GM18508 (cell line): ENCODE results near the gene RNFT2.

Experiments used
- ATAC-seq: cut with Tn5 transposase; IDR thresholded peaks from one replicate; pipeline ENCODE4 v1.9.1; 2021; ENCODE audit warnings: moderate number of reproducible peaks; ENCODE audit not compliant: insufficient read depth, unreplicated experiment

The RNFT2 gene

DNA sequence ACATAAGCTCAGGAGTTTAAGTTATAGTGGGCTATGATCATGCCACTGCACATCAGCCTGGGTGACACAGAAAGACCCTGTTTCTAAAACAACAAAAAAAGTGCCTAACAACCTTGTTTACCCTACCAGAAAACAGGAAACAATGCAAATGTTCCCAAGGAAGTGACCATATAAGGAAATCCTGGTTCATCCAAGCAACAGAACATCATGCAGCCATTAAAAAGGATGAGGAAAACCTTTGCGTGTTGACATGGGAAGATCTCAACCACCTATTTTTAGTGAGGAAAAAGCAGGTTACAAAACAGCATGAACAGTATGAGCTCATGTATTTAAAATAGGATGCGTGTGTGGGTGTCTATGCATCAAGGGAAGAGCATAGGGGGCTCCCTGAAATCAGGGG lies 129.4 kb downstream of the RNFT2 start:
- ATAC-seq, result no peak

DNA sequence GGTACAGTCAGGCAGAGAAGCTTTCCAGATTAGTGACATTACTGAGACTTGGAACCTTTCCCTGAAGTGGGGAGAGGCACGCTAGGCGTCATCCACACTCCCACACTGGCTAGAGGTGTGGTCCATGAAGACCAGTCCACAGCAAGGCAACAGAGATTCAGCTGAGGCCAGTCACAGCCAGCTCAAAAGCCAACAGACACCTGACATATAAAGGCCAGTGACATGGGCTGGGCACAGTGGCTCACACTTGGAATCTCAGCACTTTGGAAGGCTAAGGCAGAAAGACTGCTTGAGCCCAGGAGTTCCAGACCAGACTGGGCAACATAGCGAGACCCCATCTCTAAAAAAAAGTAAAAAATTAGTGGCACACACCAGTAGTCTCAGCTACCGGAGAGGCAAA lies 132.2 kb downstream of the RNFT2 start:
- no peak for ATAC-seq

DNA sequence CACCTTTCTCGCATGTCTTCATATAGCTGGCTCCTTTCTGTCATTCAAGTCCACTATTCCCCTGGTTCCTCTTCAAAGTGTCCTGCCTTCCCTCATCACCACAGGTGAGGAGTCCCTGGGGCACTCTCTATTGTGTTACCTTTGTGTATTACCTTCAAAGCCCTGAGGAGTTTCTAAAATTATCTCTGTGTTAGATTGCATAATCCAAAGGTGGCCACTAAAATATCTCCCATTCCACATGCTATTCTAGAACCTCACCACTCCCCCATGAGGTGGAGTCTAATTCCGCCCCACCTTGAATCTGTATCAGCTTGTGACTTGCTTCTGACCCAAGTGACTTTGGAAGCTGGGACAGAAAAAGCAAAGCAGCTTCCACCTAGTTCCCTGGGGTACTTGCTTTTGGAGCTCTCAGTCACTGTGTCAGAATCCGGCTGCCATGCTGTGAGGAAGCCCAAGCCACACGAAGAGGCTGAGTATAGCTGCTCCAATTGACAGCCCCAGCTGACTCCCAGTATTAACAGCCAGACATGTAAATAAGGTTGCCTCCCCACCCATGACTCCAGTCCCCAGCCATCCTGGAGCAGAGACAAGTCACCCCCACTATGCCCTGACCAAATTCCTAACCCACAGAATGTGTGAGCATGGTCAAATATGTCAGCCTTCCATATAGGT lies 136.3 kb downstream of the RNFT2 start:
- ATAC-seq, result no peak

DNA sequence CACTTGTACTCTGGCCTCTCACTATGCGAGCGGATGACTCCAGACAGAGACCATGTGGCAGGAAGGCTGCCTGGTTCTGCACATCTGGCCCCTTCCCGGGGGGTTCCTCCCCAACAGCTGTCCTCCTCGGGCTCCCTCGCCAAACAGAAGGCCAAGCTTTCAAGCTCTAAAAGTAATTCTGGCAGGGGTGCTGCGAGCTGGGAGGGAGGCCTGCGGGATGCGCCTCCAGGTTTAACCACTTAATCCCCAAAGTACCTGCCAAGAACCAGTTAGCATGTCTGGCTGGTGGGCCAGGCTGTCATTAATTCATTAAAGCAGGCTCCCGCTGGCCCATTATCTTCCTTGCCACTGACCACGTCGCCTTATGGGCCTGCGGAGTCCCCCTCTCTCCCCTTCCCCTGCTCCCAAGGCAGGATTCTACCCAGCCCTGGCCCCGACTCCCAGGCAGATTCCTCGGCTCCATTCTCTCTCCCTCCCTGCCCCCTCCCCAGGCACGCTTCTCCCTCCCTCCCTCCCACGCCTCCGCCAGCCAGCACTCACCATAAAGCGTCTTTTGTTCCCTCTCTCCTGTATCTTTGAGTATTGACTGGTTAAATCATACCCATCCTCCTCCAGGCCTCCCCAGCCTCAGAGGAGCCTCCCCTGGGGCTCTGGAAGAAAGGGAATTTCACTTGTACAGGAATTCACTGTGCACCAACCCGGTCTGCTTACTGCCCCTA lies 138.2 kb downstream of the RNFT2 start:
- ATAC-seq, result no peak

DNA sequence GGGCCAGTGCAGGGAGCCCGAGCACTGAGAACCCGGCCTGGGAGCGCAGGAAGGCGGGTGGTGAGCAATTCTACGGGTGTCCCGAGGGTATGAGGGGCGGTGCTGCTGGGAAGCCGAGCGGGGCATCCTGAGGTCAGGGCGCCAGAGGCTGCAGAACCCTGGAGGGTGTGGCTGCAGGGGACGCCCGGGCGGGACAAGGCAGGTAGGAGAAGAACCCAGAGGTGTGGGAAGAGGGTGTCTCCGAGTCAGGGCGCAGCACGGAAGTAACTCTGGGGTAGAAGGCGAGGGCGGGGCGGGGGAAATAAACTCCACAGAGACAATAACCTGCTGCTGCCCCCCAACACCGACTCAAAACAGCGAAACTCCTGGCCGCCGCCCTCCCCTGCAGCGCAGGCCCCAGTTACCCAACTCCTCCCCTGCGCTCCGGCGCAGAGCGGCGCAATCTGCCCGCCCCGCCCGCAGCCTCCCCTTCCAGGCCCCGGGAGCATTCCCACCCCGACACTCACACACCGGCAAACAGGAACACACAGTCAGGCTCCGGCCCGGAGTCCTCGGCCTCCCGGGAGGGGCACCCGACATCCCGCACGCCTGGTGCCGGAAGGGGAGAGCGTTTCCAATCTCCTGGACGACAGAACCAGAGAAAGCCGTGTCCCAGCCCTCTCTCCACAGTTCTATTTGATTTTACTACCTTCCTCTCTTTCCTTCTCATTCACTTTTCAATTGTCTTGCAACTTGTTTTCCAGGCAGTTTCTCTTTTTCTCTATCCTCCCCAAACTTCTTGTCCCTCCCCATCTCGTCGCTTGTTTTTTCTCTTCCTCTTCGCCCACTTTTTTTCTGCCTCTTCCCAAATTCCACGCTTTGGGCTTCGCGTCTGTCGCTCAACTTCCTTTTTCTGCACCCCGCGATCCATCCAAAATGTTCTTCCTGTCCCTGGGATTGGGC lies 140.7 kb downstream of the RNFT2 start:
- ATAC-seq, result no peak

DNA sequence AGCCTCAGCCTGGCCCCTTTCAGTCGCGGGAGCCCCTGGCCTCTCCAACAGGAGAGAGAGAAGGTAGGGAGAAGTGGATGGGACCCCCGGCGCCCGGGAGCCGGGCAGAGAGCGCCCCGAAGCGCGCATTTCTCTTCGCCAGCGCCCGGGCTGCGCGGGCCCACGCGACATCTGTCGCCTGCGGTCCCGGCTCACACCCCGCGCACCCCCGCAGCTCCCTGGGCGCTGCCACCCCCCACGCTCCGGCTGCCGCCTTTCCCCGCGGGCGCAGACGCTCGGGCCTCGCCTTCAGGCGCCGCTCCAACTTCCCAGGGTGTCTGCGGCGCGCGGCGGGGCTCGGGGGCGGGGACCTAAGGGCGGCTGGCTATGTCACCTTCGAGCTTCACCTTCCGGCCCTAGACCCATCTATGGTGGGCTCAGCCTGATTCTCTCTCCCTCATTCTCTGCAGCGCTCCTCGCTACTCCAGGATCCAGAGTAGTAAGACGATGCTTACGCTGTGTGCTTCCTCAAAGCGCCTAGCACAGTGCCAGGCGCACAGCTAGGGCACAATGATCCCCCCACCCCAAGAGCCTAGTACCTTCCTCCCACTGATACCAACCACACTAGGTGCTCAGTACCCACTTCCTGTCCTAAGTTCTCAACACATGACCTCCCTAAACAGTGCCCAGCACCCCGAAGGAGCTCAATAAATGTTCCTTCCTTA lies 141.5 kb downstream of the RNFT2 start:
- no peak for ATAC-seq

DNA sequence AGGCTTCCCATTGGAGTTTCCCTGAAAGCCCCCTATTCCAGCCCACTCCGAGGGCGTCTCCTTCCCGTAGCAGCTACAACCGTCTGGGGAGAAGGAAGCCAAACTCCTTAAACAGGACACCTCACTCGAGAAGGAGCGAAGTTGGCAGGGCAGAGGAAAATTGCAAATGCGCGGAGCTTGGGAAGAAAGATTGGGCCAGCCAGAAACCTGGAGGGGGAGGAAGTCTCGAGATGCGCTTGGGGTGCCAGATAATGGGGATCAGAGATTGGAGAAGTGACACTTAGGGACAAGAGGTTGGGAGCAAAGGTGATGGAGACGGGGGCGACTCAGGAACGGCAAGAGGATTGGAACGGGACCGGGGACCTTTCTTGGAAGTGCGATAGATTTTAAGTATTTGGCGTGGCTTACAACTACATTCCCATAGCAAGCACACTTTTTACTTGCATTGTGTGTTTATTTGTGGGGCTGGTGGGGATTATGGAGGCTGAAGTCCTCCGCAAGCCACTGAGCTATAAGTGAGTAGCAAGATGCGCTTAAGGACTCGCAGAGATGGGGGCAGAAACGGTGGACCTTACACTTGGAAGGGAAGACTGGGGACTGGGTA lies 142.2 kb downstream of the RNFT2 start:
- no peak for ATAC-seq

DNA sequence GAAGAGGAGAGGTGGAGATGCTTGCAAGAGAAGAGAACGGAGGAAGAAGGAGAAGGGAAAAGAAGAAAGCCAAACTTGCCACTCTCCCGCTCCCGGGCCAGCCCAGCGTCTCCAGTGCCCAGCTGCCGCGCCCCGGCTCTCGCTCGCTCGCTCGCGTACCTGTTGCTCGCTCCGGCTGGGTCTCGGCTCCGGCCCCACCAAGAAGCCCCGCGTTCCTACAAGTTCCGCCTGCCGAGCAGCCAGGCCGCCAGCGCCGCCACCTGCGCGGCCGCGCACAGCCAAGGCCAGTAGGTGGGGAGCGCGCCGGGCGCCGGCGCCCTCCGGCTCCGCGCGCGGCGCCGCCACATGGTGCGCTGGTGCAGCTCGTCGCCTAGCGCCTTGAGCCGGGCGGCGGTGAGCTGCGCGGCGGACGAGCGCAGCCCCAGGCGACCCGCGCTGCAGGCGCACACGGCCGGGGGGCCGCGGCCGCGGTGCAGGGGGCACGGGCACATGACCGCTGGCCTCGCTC lies 142.8 kb downstream of the RNFT2 start:
- no peak for ATAC-seq

DNA sequence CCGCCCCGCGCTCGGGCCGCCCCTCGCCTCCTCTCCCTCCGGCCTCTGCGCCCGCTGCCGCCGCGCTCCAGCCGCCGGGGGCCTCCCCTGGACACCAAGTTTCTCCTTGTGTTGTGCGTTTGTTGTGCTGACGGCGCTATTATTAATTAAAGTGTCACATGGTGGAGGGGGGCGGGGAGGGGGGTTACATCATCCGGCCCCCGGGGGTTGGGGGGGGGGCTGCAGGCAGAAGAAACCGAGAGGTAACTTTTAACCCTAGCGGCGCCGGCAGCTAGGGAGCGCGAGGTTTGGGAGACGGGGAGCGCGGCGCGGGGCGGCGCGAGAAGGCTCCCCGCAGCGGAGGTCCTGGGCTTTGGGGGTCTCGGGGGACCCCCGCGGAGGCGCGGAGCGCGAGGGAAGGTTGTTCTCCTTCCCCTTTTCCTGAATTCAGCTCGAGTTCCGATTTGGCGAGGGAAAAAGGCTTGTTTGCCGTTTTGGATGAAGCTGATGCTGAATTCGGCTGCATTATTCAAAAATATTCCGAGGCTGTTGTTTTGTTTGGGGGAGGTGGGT lies 143.3 kb downstream of the RNFT2 start, which contains the start of gene HRK:
TSS of gene HRK (minus strand) at position 117 of the 552 bp plus-strand sequence. CDS start 134 bp downstream, outside the sequence.
- ATAC-seq, result no peak

DNA sequence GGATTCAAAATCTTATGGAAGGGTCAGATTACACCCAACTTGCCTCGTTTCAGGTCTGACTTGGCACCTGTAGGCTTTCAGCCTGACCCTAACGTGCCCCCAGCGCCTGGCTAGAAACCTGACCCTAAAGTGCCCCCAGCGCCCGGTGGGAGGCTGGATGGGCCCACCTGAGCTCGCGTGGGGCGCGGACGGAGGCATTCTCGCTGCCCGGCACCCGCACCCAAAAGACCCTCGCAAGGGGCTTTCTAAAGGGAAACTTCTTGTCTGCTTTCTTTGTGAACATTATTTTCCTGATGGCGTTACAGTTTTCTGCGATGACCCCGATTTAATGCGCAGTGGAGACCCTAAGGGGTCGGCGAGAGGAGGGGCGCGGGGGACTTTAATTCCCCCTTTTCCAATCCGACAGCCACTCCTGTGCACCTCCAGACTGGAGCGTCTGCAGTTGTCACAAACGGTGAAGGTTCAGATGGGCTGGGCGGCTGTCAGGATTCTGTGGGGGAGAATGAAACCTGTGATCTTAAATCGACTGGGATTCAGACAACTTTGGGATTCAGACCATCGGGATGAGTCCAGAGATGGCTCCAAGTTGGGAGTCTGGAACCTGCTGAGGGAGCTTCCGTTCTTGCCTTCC lies 143.9 kb downstream of the RNFT2 start:
- ATAC-seq, result no peak

DNA sequence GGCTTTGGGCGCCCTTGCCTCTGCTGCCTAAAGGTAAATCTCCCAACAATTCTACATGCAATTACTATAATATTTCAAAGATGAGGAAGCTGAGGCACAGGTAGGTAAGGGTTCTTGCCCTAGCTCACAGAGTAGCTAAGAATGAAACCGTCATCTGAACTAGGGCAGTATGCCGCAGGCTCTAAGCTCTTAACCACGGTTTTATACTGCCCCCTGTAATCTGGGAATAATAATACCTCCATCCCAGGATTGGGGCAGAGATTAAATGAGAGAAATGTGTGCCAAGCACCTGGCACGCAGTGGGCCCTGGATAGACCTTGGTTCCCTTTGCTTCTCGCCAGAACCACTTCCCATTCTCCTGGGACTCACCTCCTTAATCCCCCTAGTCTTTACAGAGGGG lies 144.6 kb downstream of the RNFT2 start:
- no peak for ATAC-seq

DNA sequence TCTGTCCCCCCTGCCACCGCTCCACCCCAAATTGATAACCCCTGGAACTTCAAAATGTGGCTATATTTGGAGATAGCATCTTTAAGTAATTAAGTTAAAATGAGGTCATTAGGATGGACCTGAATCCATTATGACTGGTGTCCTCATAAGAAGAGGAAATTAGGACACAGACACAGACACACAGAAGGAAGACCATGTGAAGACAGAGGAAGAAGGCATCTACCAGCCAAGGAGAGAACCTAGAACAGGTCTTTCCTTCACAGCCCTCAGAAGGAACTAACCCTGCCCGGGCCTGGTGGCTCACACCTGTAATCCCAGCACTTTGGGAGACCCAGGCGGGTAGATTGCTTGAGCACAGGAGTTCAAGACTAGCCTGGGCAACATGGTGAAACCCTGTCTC lies 146.8 kb downstream of the RNFT2 start:
- ATAC-seq, result no peak

DNA sequence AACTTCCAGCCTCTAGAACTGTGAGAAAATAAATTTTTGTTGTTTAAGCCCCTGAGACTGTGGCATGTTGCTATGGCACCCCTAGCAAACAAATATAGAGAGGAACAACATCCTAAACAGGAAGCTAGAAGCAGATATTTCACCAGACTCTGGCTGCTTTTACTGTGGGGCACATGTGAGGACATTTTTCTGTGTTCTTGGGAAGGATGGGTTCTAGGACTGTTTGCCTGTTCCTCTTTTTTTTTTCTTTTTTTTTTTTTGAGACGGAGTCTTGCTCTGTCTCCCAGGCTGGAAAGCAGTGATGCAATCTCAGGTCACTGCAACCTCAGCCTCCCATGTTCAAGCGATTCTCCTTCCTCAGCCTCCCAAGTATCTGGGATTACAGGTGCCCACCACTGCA lies 147.4 kb downstream of the RNFT2 start:
- no peak for ATAC-seq

DNA sequence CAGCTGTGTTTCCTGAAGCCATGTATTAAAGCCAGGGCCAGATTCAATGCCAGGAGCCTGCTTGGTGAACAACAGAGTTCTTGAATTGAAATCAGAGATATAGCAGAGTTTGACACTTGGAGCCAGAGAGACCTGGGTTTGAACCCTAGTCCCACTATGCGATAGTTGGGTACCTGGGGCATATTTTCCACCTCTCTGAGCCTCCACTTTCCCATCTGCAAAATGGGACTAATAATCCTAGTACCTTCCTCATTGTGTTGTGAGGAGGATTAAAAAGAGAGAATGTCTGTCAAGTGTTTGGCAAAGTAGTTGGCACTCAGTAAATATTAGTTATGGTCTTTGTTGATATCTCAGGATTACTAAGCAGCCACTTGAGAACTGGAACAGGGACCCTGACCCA lies 149.1 kb downstream of the RNFT2 start:
- ATAC-seq, result no peak

DNA sequence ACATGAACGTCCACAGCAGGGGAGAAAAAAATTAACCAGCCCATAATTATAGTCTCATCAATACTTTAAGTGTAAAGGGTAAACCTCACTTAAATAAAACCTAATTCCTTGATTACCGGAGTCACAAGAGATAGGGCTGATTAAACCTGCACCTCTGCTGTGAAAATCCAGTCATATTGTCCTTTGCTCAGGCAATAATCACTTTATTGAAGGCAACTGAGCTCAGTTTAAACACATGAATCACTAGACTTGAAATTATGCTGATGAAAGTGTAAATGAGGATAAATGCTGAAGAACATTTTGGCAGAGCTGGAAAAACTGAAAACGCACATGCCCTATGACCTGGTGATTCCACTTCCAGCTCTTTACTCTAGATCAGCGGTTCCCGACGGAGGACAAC lies 149.8 kb downstream of the RNFT2 start:
- no peak for ATAC-seq

DNA sequence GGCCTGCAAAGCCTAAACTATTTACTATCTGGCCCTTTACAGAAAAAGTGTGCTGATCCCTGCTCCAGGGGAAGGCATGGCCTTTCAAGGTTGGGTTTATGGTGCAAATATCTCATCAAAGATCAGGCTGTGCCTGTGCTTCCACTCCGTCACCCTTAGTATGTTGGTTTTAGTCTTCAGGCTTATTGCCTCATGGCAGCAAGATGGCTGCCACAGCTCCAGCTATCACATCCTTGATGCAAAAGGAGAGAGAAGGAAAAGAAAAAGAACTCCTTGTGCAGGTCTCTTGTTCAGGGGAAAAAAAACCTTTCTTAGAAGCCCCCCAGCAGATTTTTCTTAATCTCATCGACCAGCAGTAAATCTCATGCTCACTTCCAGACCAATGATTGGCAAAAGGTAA lies 152.2 kb downstream of the RNFT2 start:
- no peak for ATAC-seq

DNA sequence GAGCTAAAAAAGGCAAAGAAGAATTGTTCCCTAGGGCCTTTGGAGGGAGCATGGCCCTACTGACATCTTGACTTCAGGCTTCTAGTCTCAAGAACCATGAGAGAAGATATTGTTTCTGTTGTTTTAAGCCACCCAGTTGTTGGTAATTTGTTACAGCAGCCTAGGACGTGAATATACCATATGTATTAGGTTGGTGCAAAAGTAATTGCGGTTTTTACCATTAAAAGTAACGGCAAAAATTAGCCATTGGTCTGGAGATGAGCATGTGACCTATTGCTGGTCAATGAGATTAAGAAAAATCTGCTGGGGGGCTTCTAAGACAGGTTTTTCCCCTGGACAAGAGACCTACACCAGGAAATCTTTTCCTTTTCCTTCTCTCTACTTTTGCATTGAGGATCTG lies 152.9 kb downstream of the RNFT2 start:
- no peak for ATAC-seq

DNA sequence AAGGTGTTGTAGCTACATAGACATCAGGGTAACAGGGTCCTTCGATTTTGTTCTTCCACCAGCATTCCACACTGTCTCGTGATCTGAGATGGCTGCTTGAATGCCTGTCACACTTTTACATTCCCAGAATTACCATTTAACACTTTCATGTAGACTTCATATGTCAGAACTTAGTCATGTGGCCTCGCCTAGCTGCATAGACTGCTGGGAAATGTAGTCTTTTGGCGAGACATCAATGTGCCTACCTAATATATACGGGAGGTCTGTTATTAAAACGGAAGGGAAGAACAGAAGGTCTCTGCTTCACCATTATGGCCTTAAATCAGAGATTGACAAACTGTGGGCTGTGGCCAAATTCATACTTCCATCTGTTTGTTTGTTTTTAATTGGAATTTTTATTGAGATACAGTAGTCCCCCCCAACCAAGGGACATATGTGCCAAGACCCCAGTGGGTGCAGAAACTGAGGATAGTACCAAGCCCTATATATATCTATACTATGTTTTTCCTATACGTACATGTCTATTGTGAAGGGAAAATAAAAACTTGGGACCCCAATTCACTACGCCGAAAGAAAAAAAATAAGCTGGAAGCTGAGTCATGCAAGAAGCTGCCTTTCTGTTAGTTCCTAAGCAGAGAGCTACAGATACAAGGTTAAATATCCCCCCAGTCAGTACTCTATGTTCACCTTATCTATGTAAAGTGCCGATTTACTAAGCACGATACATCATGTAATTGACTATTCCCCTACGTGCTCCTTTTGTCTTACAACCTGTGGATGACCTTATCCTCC lies 154.4 kb downstream of the RNFT2 start:
- no peak for ATAC-seq
